H1 (cell line): ENCODE data around the gene DNAJC11. TPM values are rescaled to one million over a fixed set of nuclear protein-coding genes. Genes with fewer than 3 reads are reported as not detected.

Source experiments
- CTCF ChIA-PET: fragments of 300-600 bp; sonication (Branson Sonifier 250); formaldehyde crosslinking; loops from one replicate; lab custom pipeline; 2021; ENCODE audit not compliant: partially characterized antibody; lab: Charles Lee
- POLR2A ChIA-PET: fragments of 300-600 bp; sonication (Branson Sonifier 250); formaldehyde crosslinking; loops from one replicate; lab custom pipeline; 2021; ENCODE audit warnings: inconsistent platforms; ENCODE audit not compliant: partially characterized antibody; lab: Charles Lee
- DNase-seq, 2 experiments: peaks; one replicate each; pipeline versions ENCODE4 v3.0.0 to v3.0.0-alpha.2; 2010 to 2022; ENCODE audit warnings: low spot score in 2 of 2, low read depth in 1 of 2, mixed read lengths in 1 of 2
- FAIRE-seq: peaks from 2 replicates; lab custom pipeline; 2011; peaks lifted over from hg19 to GRCh38; lab: Jason Lieb, UNC
- H2AFZ ChIP-seq: 2 replicates; pipeline ENCODE4 v1.8.1; 2012; ENCODE audit warnings: low read length, inconsistent platforms
- H2AK5ac ChIP-seq: 2 replicates; pipeline ENCODE4 v1.6.1; 2013; ENCODE audit warnings: low read depth, low read length
- H2BK120ac ChIP-seq: replicated peaks from 2 replicates; pipeline ENCODE3; 2013; ENCODE audit warnings: low read depth, low read length, inconsistent platforms
- H2BK12ac ChIP-seq: 2 replicates; pipeline ENCODE4 v1.6.1; 2013; ENCODE audit warnings: low read depth, low read length
- H2BK15ac ChIP-seq: 2 replicates; pipeline ENCODE4 v1.6.1; 2013; ENCODE audit warnings: low read length
- H2BK20ac ChIP-seq: 2 replicates; pipeline ENCODE4 v1.6.1; 2013; ENCODE audit warnings: low read length
- H2BK5ac ChIP-seq: 2 replicates; pipeline ENCODE4 v1.6.1; 2013; ENCODE audit warnings: low read depth, low read length
- H3K14ac ChIP-seq: 2 replicates; pipeline ENCODE4 v1.6.1; 2013; ENCODE audit warnings: inconsistent platforms; ENCODE audit not compliant: insufficient read length
- H3K18ac ChIP-seq: 2 replicates; pipeline ENCODE4 v1.6.1; 2013; ENCODE audit warnings: low read length; ENCODE audit errors: extremely low read depth
- H3K23ac ChIP-seq: 2 replicates; pipeline ENCODE4 v1.6.1; 2013; ENCODE audit warnings: inconsistent platforms; ENCODE audit not compliant: insufficient read length
- H3K23me2 ChIP-seq: 2 replicates; pipeline ENCODE4 v1.6.1; 2013; ENCODE audit warnings: low read depth, low read length
- H3K27ac ChIP-seq: 2 replicates; pipeline ENCODE4 v1.6.1; 2011; ENCODE audit warnings: low read depth, low read length, inconsistent platforms
- H3K27me3 ChIP-seq, 4 experiments: replicated peaks in 1 of 4; 1 replicate in 1 of 4; 2 replicates in 3 of 4; pipeline versions ENCODE4 v1.6.1 to v1.8.1; 2011 to 2013; ENCODE audit warnings: low read length in 3 of 4, mild to moderate bottlenecking in 3 of 4, inconsistent platforms in 2 of 4, mixed read lengths in 2 of 4, moderate library complexity in 1 of 4; ENCODE audit not compliant: control insufficient read depth in 3 of 4, insufficient read depth in 3 of 4; ENCODE audit errors: extremely low read depth in 1 of 4
- H3K36me3 ChIP-seq, 4 experiments: 2 replicates each; pipeline versions ENCODE4 v1.6.1 to v1.8.1; 2011 to 2013; ENCODE audit warnings: mild to moderate bottlenecking in 4 of 4, low read length in 3 of 4, moderate library complexity in 2 of 4, control low read depth in 1 of 4, inconsistent platforms in 1 of 4; ENCODE audit not compliant: insufficient read depth in 4 of 4, control insufficient read depth in 2 of 4
- H3K4ac ChIP-seq: replicated peaks from 2 replicates; pipeline ENCODE3; 2013; ENCODE audit warnings: low read length, low read depth, mixed read lengths, inconsistent platforms; ENCODE audit not compliant: insufficient read length
- H3K4me1 ChIP-seq, 4 experiments: replicated peaks in 1 of 4; 1 replicate in 1 of 4; 2 replicates in 3 of 4; pipeline versions ENCODE4 v1.6.1 to v1.8.1; 2011 to 2013; ENCODE audit warnings: low read length in 3 of 4, inconsistent platforms in 2 of 4, mixed read lengths in 1 of 4; ENCODE audit not compliant: insufficient read depth in 4 of 4, control insufficient read depth in 3 of 4
- H3K4me2 ChIP-seq, 2 experiments: 2 replicates each; pipeline versions ENCODE4 v1.6.1 to v1.8.1; 2011 to 2013; ENCODE audit warnings: low read depth in 2 of 2, low read length in 2 of 2, control low read depth in 1 of 2, inconsistent platforms in 1 of 2, mild to moderate bottlenecking in 1 of 2; ENCODE audit not compliant: insufficient read depth in 1 of 2
- H3K4me3 ChIP-seq, 4 experiments: fragments of 200-600, 300-600 bp in 1 of 4; sonication (generic), shearing (Covaris generic), sonication (Bioruptor Twin) in 1 of 4; 2 replicates each; pipeline versions ENCODE4 v1.5.1 to v1.8.1; 2011 to 2016; ENCODE audit warnings: low read length in 4 of 4, low read depth in 3 of 4, control low read depth in 2 of 4, inconsistent platforms in 2 of 4, mild to moderate bottlenecking in 2 of 4, mixed read lengths in 1 of 4, moderate library complexity in 1 of 4; ENCODE audit not compliant: insufficient read depth in 2 of 4; ENCODE audit errors: extremely low read depth in 1 of 4
- H3K56ac ChIP-seq: replicated peaks from 2 replicates; pipeline ENCODE3; 2013; ENCODE audit warnings: low read depth, mild to moderate bottlenecking, mixed read lengths, low read length, inconsistent platforms; ENCODE audit not compliant: insufficient read length
- H3K79me1 ChIP-seq: 2 replicates; pipeline ENCODE4 v1.6.1; 2013; ENCODE audit warnings: low read depth, low read length, control low read depth
- H3K79me2 ChIP-seq, 2 experiments: 2 replicates each; pipeline versions ENCODE4 v1.6.1 to v1.8.1; 2012 to 2013; ENCODE audit warnings: low read length in 2 of 2, mild to moderate bottlenecking in 2 of 2, inconsistent platforms in 1 of 2; ENCODE audit not compliant: insufficient read depth in 2 of 2, control insufficient read depth in 1 of 2
- H3K9ac ChIP-seq, 4 experiments: replicated peaks in 1 of 4; 1 replicate in 1 of 4; 2 replicates in 3 of 4; pipeline versions ENCODE4 v1.6.1 to v1.8.1; 2011 to 2013; ENCODE audit warnings: low read depth in 3 of 4, low read length in 3 of 4, control low read depth in 2 of 4, mild to moderate bottlenecking in 2 of 4, moderate library complexity in 2 of 4, inconsistent platforms in 1 of 4; ENCODE audit errors: extremely low read depth in 1 of 4
- H3K9me3 ChIP-seq, 2 experiments: 2 replicates each; pipeline versions ENCODE4 v1.6.1 to v1.8.1; 2012 to 2013; ENCODE audit warnings: mild to moderate bottlenecking in 2 of 2, moderate library complexity in 2 of 2, control low read depth in 1 of 2, inconsistent platforms in 1 of 2, low read depth in 1 of 2, low read length in 1 of 2, mixed read lengths in 1 of 2; ENCODE audit not compliant: insufficient read depth in 2 of 2
- H4K20me1 ChIP-seq, 2 experiments: replicated peaks in 1 of 2; 2 replicates each; pipeline versions ENCODE3 to v1.8.1; 2011 to 2013; ENCODE audit warnings: inconsistent platforms in 2 of 2, low read length in 2 of 2, mild to moderate bottlenecking in 1 of 2; ENCODE audit not compliant: insufficient read depth in 2 of 2, control insufficient read depth in 1 of 2
- H4K5ac ChIP-seq: 2 replicates; pipeline ENCODE4 v1.6.1; 2013; ENCODE audit warnings: low read length, low read depth, mixed read lengths, inconsistent platforms; ENCODE audit not compliant: insufficient read length
- H4K8ac ChIP-seq: 2 replicates; pipeline ENCODE4 v1.8.0; 2013; ENCODE audit warnings: mild to moderate bottlenecking, moderate library complexity, low read length, inconsistent platforms; ENCODE audit not compliant: insufficient read depth; ENCODE audit errors: extremely low read depth
- H4K91ac ChIP-seq: replicated peaks from 2 replicates; pipeline ENCODE3; 2013; ENCODE audit warnings: low read length, mixed read lengths, inconsistent platforms; ENCODE audit not compliant: insufficient read length
- ASH2L ChIP-seq: fragments of 200-600, 300-600 bp; sonication (generic); IDR thresholded peaks from one replicate; pipeline ENCODE4 v1.7.1; 2017; ENCODE audit warnings: low read length
- EGR1 ChIP-seq: IDR thresholded peaks from 2 replicates; pipeline ENCODE4 v1.6.1; 2011; ENCODE audit warnings: low read depth, low read length, borderline replicate concordance
- EZH2 ChIP-seq: fragments of 200-600 bp; sonication (generic); IDR thresholded peaks from 2 replicates; pipeline ENCODE4 v1.7.1; 2012; ENCODE audit warnings: low read depth, mild to moderate bottlenecking, moderate library complexity, low read length, inconsistent platforms; ENCODE audit not compliant: severe bottlenecking
- PHF8 ChIP-seq: fragments of 200-600 bp; sonication (generic); conservative IDR thresholded peaks from 2 replicates; pipeline ENCODE4 v1.7.1; 2012; ENCODE audit warnings: low read depth, mild to moderate bottlenecking, inconsistent platforms, low read length, moderate library complexity
- POU5F1 ChIP-seq: IDR thresholded peaks from 2 replicates; pipeline ENCODE4 v1.6.1; 2011; ENCODE audit warnings: low read depth, mild to moderate bottlenecking, low read length, moderate library complexity
- RNF2 ChIP-seq: fragments of 200-900, 300-1000 bp; sonication (generic); IDR thresholded peaks from 2 replicates; pipeline ENCODE4 v1.7.1; 2016; ENCODE audit warnings: borderline replicate concordance, low read depth, mild to moderate bottlenecking, antibody characterized with exemption, low read length; ENCODE audit not compliant: poor library complexity, severe bottlenecking; ENCODE audit errors: missing control alignments
- SP4 ChIP-seq: IDR thresholded peaks from 2 replicates; pipeline ENCODE4 v1.6.1; 2012; ENCODE audit warnings: low read length, inconsistent platforms
- TEAD4 ChIP-seq: IDR thresholded peaks from 2 replicates; pipeline ENCODE4 v1.6.1; 2012; ENCODE audit warnings: low read depth, low read length, inconsistent platforms, mixed read lengths
- WGBS, 2 experiments: shearing (Covaris generic) in 1 of 2; methylation state at CpG; one replicate each; pipeline versions ENCODE4 v1.1.6 to v1.1.7; 2013 to 2015; ENCODE audit warnings: low lambda C conversion rate in 2 of 2, mixed read lengths in 2 of 2, inconsistent platforms in 1 of 2, low coverage in 1 of 2, missing lambda C conversion rate in 1 of 2; ENCODE audit not compliant: insufficient replicate concordance in 2 of 2, insufficient coverage in 1 of 2, insufficient read length in 1 of 2; ENCODE audit errors: extremely low coverage in 1 of 2, missing lambda C conversion rate in 1 of 2; 5-methylcytosine and 5-hydroxymethylcytosine counted together
- polyA plus RNA-seq, 7 experiments: library from polyadenylated mRNA; depleted of rRNA in 3 of 7; stranded (reverse) in 5 of 7; unstranded in 2 of 7; fragments of >200 nt in 5 of 7; fragments of 200-250 nt in 2 of 7; gene quantifications; 1 replicate in 5 of 7; 2 replicates in 1 of 7; 4 replicates in 1 of 7; pipeline versions ENCODE4 v1.2.1 to v1.2.3, GENCODE V29; 2011 to 2013; ENCODE audit warnings: missing spikeins in 2 of 7, mixed read lengths in 2 of 7
- total RNA-seq: library from RNA; stranded (reverse); fragmentation: NEBNext Ultra II Directional; extraction: Animal tissue kit (Norgen Biotek cat#: 25700); gene quantifications from 2 replicates; pipeline ENCODE4 v1.2.1, GENCODE V29; 2021

Gene DNAJC11
- total and polyA plus RNA-seq, 2 of the 8 experiments (the other 6 are each of a cell fraction or from before 2014, with no cell fraction given), result 43.9 to 90.9 TPM

- no peaks in the 10 kb centered on the region for H3K9me3 ChIP-seq
- no peaks in the 10 kb centered on the region for H3K36me3 ChIP-seq
- no peak overlapping the region for H4K91ac ChIP-seq
- no peak overlapping the region for H2BK12ac ChIP-seq
- no peaks in the 10 kb centered on the region for H4K20me1 ChIP-seq
- WGBS, 2 experiments, result 84% methylated on average over 4 of the region's 4 CpGs; no CpG with 5 or more reads in 1 of the 2 experiments
- no peak overlapping the region for H2AFZ ChIP-seq
- no peaks in the 10 kb centered on the region for H3K79me2 ChIP-seq
- H3K4me3 ChIP-seq, result no peak overlapping the region
- no peak overlapping the region for H2BK20ac ChIP-seq
- no peaks in the 10 kb centered on the region for H3K27me3 ChIP-seq
- no peak overlapping the region for H3K4me2 ChIP-seq
- H4K8ac ChIP-seq, result no peak overlapping the region
- H3K9ac ChIP-seq, result no peak overlapping the region
- DNase-seq, result no peak
- no peak overlapping the region for H4K5ac ChIP-seq
- H3K56ac ChIP-seq, result no peak overlapping the region
- ChIA-PET POLR2A (interaction anchor here (1.3 kb wide), 1 partner anchor 8 kb away, joined by 4 read pairs; no protein-coding TSS in a partner anchor), CTCF (interaction anchor here (0.6 to 1.3 kb wide), 4 partner anchors 19 to 747 kb away, joined by 3 to 4 read pairs (median 4); no protein-coding TSS in a partner anchor)
- H3K18ac ChIP-seq, result no peak overlapping the region
- TF ChIP-seq EGR1 (no peak), ASH2L (no peak), RNF2 (no peak), POU5F1 (no peak), PHF8 (no peak), TEAD4 (no peak), EZH2 (no peak), SP4 (no peak)
- no peak overlapping the region for H2BK15ac ChIP-seq
- no peak overlapping the region for H3K14ac ChIP-seq
- no peak for FAIRE-seq
- no peak overlapping the region for H2BK5ac ChIP-seq
- no peak overlapping the region for H3K27ac ChIP-seq
- H3K23me2 ChIP-seq, result peaks cover 2% of the 10 kb centered on the region; the same call in 1 of the 2 replicates
- no peak overlapping the region for H2AK5ac ChIP-seq
- no peak overlapping the region for H2BK120ac ChIP-seq
- 0 out of 7 replicates have a peak, but pooled peaks cover 0 to 2% (median 0%) of the 10 kb centered on the region in 4 experiments for H3K4me1 ChIP-seq
- H3K79me1 ChIP-seq, result no peaks in the 10 kb centered on the region
- no peak overlapping the region for H3K4ac ChIP-seq
- no peak overlapping the region for H3K23ac ChIP-seq
Measured at GRCh38 chr1:6750490-6750889, 48.9 kb upstream of the DNAJC11 start.
